Measurements from ENCODE around the gene KCNJ10. TPM values are rescaled to one million over a fixed set of nuclear protein-coding genes. Genes with fewer than 3 reads are reported as not detected.
A peak's percentile ranks its signal among the peaks of the same experiment; 100 is the strongest.

The KCNJ10 gene
- total and polyA plus RNA-seq, 2 of the 13 experiments (the other 11 are each of a cell fraction or from before 2014, with no cell fraction given) = 4.4 to 10.3 TPM

- no peak for TF ChIP-seq MLXIP (CRISPR knock-in tag; IDR thresholded peaks at IDR 0.05; ENCODE audit: borderline replicate concordance)
- TF ChIP-seq, protein P1, sequence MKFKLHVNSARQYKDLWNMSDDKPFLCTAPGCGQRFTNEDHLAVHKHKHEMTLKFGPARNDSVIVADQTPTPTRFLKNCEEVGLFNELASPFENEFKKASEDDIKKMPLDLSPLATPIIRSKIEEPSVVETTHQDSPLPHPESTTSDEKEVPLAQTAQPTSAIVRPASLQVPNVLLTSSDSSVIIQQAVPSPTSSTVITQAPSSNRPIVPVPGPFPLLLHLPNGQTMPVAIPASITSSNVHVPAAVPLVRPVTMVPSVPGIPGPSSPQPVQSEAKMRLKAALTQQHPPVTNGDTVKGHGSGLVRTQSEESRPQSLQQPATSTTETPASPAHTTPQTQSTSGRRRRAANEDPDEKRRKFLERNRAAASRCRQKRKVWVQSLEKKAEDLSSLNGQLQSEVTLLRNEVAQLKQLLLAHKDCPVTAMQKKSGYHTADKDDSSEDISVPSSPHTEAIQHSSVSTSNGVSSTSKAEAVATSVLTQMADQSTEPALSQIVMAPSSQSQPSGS (CRISPR knock-in tag; IDR thresholded peaks at IDR 0.05) = peak; percentile 50; the same call in 1 of the 2 replicates
- 0 out of 2 replicates have a peak, but pooled peaks have one; percentile 5 for TF ChIP-seq FOSL2 (CRISPR knock-in tag; IDR thresholded peaks at IDR 0.05)
- TF ChIP-seq, protein P2, sequence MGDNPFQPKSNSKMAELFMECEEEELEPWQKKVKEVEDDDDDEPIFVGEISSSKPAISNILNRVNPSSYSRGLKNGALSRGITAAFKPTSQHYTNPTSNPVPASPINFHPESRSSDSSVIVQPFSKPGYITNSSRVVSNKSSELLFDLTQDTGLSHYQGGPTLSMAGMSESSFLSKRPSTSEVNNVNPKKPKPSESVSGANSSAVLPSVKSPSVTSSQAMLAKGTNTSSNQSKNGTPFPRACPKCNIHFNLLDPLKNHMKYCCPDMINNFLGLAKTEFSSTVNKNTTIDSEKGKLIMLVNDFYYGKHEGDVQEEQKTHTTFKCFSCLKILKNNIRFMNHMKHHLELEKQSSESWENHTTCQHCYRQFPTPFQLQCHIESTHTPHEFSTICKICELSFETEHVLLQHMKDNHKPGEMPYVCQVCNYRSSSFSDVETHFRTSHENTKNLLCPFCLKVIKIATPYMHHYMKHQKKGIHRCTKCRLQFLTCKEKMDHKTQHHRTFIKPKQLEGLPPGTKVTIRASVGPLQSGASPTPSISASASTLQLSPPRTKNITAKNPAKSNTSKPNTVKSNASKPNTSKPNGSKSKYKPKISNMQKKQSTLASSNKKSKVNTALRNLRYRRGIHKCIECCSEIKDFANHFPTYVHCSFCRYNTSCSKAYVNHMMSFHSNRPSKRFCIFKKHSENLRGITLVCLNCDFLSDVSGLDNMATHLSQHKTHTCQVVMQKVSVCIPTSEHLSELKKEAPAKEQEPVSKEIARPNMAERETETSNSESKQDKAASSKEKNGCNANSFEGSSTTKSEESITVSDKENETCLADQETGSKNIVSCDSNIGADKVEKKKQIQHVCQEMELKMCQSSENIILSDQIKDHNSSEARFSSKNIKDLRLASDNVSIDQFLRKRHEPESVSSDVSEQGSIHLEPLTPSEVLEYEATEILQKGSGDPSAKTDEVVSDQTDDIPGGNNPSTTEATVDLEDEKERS (CRISPR knock-in tag; IDR thresholded peaks at IDR 0.05) = peak; percentile 61; the same call in 1 of the 2 replicates
- 0 out of 2 replicates have a peak, but pooled peaks have one; percentile 47 for TF ChIP-seq ZSCAN30 (CRISPR knock-in tag; IDR thresholded peaks at IDR 0.05)
- peak; percentile 84; the same call in 1 of the 2 replicates for TF ChIP-seq CEBPB (IDR thresholded peaks at IDR 0.05; ENCODE audit: borderline replicate concordance, low read depth, low read length)
- 0 out of 2 replicates have a peak, but pooled peaks have one; percentile 48 for TF ChIP-seq ARNTL (CRISPR knock-in tag; IDR thresholded peaks at IDR 0.05)
- TF ChIP-seq RAD21 (CRISPR knock-in tag; IDR thresholded peaks at IDR 0.05) = 0 out of 2 replicates have a peak, but pooled peaks have one; percentile 12
- no peak for TF ChIP-seq FOXK2 (IDR thresholded peaks at IDR 0.05)
- TF ChIP-seq ZNF609 (CRISPR knock-in tag; IDR thresholded peaks at IDR 0.05; ENCODE audit: borderline replicate concordance) = 0 out of 2 replicates have a peak, but pooled peaks have one; percentile 12
- peak; percentile 92 for TF ChIP-seq CEBPG (CRISPR knock-in tag; IDR thresholded peaks at IDR 0.05)
- TF ChIP-seq MYC (CRISPR knock-in tag; IDR thresholded peaks at IDR 0.05; ENCODE audit: borderline replicate concordance) = peak; percentile 34; the same call in 1 of the 2 replicates
- peak; percentile 58; the same call in 1 of the 2 replicates for TF ChIP-seq NR2F2 (IDR thresholded peaks at IDR 0.05; ENCODE audit: borderline replicate concordance, low read depth)
- TF ChIP-seq MEF2D (CRISPR knock-in tag; IDR thresholded peaks at IDR 0.05) = 0 out of 2 replicates have a peak, but pooled peaks have one; percentile 30
- 0 out of 2 replicates have a peak, but pooled peaks have one; percentile 32 for TF ChIP-seq PITX1 (CRISPR knock-in tag; IDR thresholded peaks at IDR 0.05)
These were observed 39.1 kb upstream of the KCNJ10 start (continued) for GRCh38 chr1:160108888-160109662.

Measured in HepG2 (cell line).